GM19043 (cell line): ENCODE measurements around the gene OR2H2.

ENCODE experiments used
- ATAC-seq: cut with Tn5 transposase; IDR thresholded peaks from one replicate; pipeline ENCODE4 v1.9.1; 2021; ENCODE audit warnings: low read depth; ENCODE audit not compliant: unreplicated experiment

The OR2H2 gene

GRCh38 chr6:29590218-29590808 is 5.4 kb downstream of the OR2H2 start:
- ATAC-seq = no peak

GRCh38 chr6:29591677-29592076 is 6.8 kb downstream of the OR2H2 start:
- ATAC-seq = no peak

GRCh38 chr6:29593199-29593855 is 8.4 kb downstream of the OR2H2 start:
- ATAC-seq = no peak

GRCh38 chr6:29596381-29596900 is 11.5 kb downstream of the OR2H2 start:
- ATAC-seq = no peak

- no peak for ATAC-seq
These were observed 12.3 kb downstream of the OR2H2 start for GRCh38 chr6:29597184-29597583.

- no peak for ATAC-seq
These were observed 13.3 kb downstream of the OR2H2 start for GRCh38 chr6:29598172-29598747.

- no peak for ATAC-seq
These were observed 17.8 kb downstream of the OR2H2 start for GRCh38 chr6:29602564-29603361.

- no peak for ATAC-seq
These were observed 18.5 kb downstream of the OR2H2 start for GRCh38 chr6:29603456-29603855.

- ATAC-seq = no peak
These were observed 19.0 kb downstream of the OR2H2 start for GRCh38 chr6:29603930-29604329.

GRCh38 chr6:29608131-29608530 is 23.2 kb downstream of the OR2H2 start:
- ATAC-seq = no peak

GRCh38 chr6:29610540-29610939 is 25.6 kb downstream of the OR2H2 start:
- no peak for ATAC-seq

GRCh38 chr6:29611426-29611825 is 26.5 kb downstream of the OR2H2 start:
- ATAC-seq = no peak

- ATAC-seq = no peak
These were observed 33.0 kb downstream of the OR2H2 start for GRCh38 chr6:29617782-29618554.

GRCh38 chr6:29619578-29620160 is 34.7 kb downstream of the OR2H2 start:
- ATAC-seq = no peak

- no peak for ATAC-seq
These were observed 35.7 kb downstream of the OR2H2 start for GRCh38 chr6:29620630-29621029.

- ATAC-seq = no peak
These were observed 39.6 kb downstream of the OR2H2 start for GRCh38 chr6:29624520-29624961.

GRCh38 chr6:29625337-29625930 is 40.5 kb downstream of the OR2H2 start:
- no peak for ATAC-seq

- ATAC-seq = no peak
These were observed 42.2 kb downstream of the OR2H2 start for GRCh38 chr6:29626948-29627754.
